MM.1S (cell line): ENCODE results near the gene ARID4B.
"Not testable (repeated sequence)": the region's sequence is repeated elsewhere in the genome, so short reads cannot be mapped to it uniquely, and the experiment has no call there.

Experiments
- CTCF ChIP-seq: fragments of 300-600 bp; sonication (generic); IDR thresholded peaks from 2 replicates; pipeline ENCODE4 v1.5.1; 2016; ENCODE audit warnings: antibody characterized with exemption, low read length, mixed read lengths
- EZH2 ChIP-seq: fragments of 300-600 bp; sonication (generic); optimal IDR thresholded peaks from 2 replicates; pipeline ENCODE3; 2017; ENCODE audit warnings: low read depth, mild to moderate bottlenecking, antibody characterized with exemption, low read length, mixed read lengths

- not testable (repeated sequence) for TF ChIP-seq CTCF, EZH2
Observed at GRCh38 chr1:235159930-235160329, 168.0 kb downstream of the ARID4B start.
